Measurements from ENCODE around the gene TRIM49. TPM values are rescaled to one million over a fixed set of nuclear protein-coding genes. Genes with fewer than 3 reads are reported as not detected.
"Not testable (repeated sequence)": the region's sequence is repeated elsewhere in the genome, so short reads cannot be mapped to it uniquely, and the experiment has no call there.

The TRIM49 gene
- polyA plus RNA-seq (2012; ENCODE audit: missing spikeins): not detected

- not testable (repeated sequence) for FAIRE-seq; DNase-seq (ENCODE audit: insufficient read length)
Observed at GRCh38 chr11:89808475-89808874, at the start of gene TRIM49. Gene TRIM49 (minus strand): TSS chr11:89808575. CDS start chr11:89804469, 4,106 bp downstream.

GRCh38 chr11:89826694-89827093 is 18.3 kb upstream of the TRIM49 start:
- DNase-seq (ENCODE audit: insufficient read length); FAIRE-seq: not testable (repeated sequence)

GRCh38 chr11:89820008-89820407 is 11.6 kb upstream of the TRIM49 start:
- FAIRE-seq; DNase-seq (ENCODE audit: insufficient read length): not testable (repeated sequence)

DNA sequence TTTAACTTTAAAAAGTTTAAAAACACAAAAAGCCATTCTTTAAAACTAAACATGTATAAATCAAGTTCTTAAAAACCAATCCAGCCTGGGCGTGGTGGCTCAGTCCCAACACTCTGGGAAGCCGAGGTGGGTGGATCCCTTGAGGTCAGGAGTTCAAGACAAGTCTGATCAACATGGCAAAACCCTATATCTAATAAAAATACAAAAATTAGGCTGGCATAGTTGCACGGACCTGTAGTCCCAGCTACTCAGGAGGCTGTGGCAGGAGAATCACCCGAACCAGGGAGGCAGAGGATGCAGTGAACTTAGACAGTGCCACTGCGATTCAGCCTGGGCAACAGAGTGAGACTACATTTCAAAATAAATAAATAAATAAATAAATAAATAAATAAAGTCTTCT is 5.2 kb upstream of the TRIM49 start:
- not testable (repeated sequence) for FAIRE-seq; DNase-seq (ENCODE audit: insufficient read length)

GRCh38 chr11:89787506-89788063 is 20.8 kb downstream of the TRIM49 start:
- not testable (repeated sequence) for DNase-seq (ENCODE audit: insufficient read length); FAIRE-seq

DNA sequence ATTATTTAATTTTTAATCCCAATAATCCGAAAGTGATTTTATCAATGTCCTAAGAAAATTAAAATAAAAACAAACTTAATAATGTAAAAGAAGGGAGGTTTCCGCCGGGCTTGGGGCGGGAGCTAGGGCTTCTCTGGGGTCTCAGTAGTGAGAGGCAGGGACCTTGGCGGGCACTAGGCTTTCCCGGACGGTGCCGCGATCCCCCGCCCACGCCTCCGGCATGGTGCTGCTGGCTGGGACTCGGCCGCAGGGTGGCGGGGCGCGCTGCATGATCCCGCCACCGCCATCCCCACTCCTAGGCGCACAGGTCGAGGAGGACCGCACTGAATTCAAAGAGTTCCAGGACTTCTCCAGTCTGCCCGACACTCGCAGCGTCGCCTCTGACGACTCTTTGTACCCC is 22.6 kb downstream of the TRIM49 start:
- not testable (repeated sequence) for FAIRE-seq; DNase-seq (ENCODE audit: insufficient read length)

- FAIRE-seq; DNase-seq (ENCODE audit: insufficient read length): not testable (repeated sequence)
Observed at GRCh38 chr11:89750822-89751221, 57.6 kb downstream of the TRIM49 start.
